HUES64 (cell line): ENCODE results near the gene XRRA1.

Source experiments
- H3K27ac ChIP-seq: 2 replicates; pipeline ENCODE4 v1.7.0; 2013; ENCODE audit warnings: low read depth, low read length, inconsistent platforms
- H3K27me3 ChIP-seq: 2 replicates; pipeline ENCODE4 v1.6.1; 2013; ENCODE audit warnings: mild to moderate bottlenecking, low read length; ENCODE audit not compliant: insufficient read depth
- H3K36me3 ChIP-seq: 2 replicates; pipeline ENCODE4 v1.6.1; 2013; ENCODE audit warnings: mild to moderate bottlenecking, low read length; ENCODE audit not compliant: insufficient read depth
- H3K4me1 ChIP-seq: 2 replicates; pipeline ENCODE4 v1.6.1; 2013; ENCODE audit warnings: mild to moderate bottlenecking, low read length, moderate library complexity; ENCODE audit not compliant: insufficient read depth
- H3K4me3 ChIP-seq: 2 replicates; pipeline ENCODE4 v1.5.1; 2013; ENCODE audit warnings: mild to moderate bottlenecking, low read length, moderate library complexity
- H3K9ac ChIP-seq: 2 replicates; pipeline ENCODE4 v1.6.1; 2013; ENCODE audit warnings: mild to moderate bottlenecking, low read depth, low read length
- H3K9me3 ChIP-seq: 2 replicates; pipeline ENCODE4 v1.6.1; 2013; ENCODE audit warnings: low read depth, low read length; ENCODE audit not compliant: insufficient read depth
- WGBS: fragments of 150-250, 120-280 bp; methylation state at CpG from one replicate; pipeline ENCODE4 v1.1.7; 2013; ENCODE audit warnings: missing lambda C conversion rate; 5-methylcytosine and 5-hydroxymethylcytosine counted together

XRRA1 gene

DNA sequence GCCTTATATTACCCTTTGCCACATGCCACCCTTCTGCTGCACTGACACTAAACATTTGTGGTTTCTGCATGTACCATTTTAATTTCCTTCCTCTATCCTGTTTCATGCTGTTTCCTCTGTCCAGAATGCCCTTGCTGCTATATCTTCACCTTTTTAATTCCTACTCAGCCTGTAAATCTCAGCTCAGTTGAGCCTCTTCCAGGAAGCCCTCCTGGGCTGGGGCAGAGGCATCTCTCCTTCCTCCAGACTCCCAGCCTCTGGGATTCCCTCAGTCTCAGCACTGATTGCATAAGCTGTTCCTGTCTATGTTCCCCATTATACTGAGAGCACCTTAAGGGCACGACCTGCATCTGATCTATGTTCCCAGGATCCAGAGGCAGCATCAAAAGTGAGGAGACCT lies 101.5 kb downstream of the XRRA1 start:
- peaks cover 48% of the 10 kb centered on the region for H3K36me3 ChIP-seq
- 84% methylated on average over 1 of the region's 1 CpG for WGBS
- H3K27me3 ChIP-seq = no peaks in the 10 kb centered on the region
- no peak overlapping the region for H3K9ac ChIP-seq
- H3K27ac ChIP-seq = no peak overlapping the region
- H3K4me1 ChIP-seq = peaks cover 24% of the 10 kb centered on the region
- no peak overlapping the region for H3K4me3 ChIP-seq
- H3K9me3 ChIP-seq = no peaks in the 10 kb centered on the region

DNA sequence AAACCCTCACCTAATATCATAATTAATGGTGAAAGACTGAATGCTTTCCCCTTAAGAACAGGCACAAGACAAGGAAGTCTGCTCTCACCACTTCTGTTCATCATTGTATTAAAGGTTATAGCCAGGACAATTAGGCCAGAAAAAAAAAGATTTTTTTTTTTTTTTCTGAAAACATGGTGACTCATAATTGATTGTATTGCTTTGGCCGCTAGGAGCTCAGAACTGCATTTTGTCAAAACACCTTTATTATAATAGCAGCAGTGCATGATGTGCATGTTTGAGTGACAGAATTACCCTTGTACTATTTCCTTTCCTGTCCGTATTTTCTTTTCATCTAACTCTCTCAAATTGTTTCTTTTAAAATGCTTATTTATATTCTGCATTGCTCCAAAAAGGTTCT lies 102.1 kb downstream of the XRRA1 start:
- Histone ChIP-seq H3K4me3 (no peak overlapping the region), H3K27ac (no peak overlapping the region), H3K4me1 (peaks cover 24% of the 10 kb centered on the region), H3K9me3 (no peaks in the 10 kb centered on the region), H3K36me3 (peaks cover 54% of the 10 kb centered on the region), H3K9ac (no peak overlapping the region), H3K27me3 (no peaks in the 10 kb centered on the region)
- WGBS = 100% methylated on average over 1 of the region's 2 CpGs

DNA sequence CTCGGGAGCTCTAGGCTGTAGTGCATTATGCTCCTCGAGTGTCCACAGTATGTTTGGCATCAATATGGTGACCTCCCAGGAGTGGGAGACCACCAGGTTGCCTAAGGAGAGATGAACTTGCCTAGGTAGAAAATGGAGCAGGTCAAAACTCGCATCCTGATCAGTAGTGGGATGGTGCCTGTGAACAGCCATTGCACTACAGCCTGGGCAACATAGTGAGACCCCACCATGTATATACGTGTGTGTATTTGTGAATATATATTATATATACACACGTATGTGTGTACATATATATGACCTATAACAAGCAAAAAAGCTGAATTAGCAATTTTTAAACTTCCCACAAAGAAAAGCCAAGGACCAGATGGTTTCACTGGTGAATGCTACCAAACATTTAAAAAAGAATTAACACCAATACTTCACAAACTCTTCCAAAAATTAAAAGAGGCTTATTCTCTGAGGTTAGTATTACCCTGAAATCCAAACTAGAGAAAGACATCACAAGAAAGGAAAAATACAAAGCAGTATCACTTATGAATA lies 102.8 kb downstream of the XRRA1 start:
- H3K9ac ChIP-seq = no peak overlapping the region
- no peaks in the 10 kb centered on the region for H3K27me3 ChIP-seq
- H3K4me3 ChIP-seq = no peak overlapping the region
- no peaks in the 10 kb centered on the region for H3K9me3 ChIP-seq
- no peak overlapping the region for H3K27ac ChIP-seq
- 92% methylated on average over 3 of the region's 5 CpGs for WGBS
- H3K36me3 ChIP-seq = peaks cover 50% of the 10 kb centered on the region
- H3K4me1 ChIP-seq = peaks cover 23% of the 10 kb centered on the region

DNA sequence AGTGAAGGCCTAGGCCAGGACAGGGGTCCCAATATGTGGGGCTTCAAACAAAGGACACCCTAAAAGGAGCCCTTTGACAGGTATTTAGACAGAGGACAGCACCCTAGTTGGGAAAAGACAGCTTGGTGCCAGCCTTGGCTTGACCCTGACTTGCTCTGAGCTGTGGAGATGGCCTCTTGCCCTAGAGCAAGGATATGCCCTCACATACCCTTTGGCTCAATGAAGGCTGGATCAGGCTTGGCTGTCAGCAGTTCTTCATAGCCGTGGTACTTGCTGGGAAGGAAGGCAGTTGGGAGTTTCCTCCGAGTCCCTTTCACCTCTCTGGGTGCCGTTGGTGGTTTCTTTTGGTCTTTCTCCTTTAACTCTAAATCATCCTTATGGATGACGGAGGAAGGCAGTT lies 104.0 kb downstream of the XRRA1 start:
- H3K4me3 ChIP-seq = no peak overlapping the region
- no peak overlapping the region for H3K27ac ChIP-seq
- H3K4me1 ChIP-seq = peaks cover 12% of the 10 kb centered on the region; the same call in 1 of the 2 replicates
- H3K27me3 ChIP-seq = no peaks in the 10 kb centered on the region
- H3K36me3 ChIP-seq = peaks cover 55% of the 10 kb centered on the region
- no peak overlapping the region for H3K9ac ChIP-seq
- WGBS = 92% methylated on average over 4 of the region's 4 CpGs
- no peaks in the 10 kb centered on the region for H3K9me3 ChIP-seq

DNA sequence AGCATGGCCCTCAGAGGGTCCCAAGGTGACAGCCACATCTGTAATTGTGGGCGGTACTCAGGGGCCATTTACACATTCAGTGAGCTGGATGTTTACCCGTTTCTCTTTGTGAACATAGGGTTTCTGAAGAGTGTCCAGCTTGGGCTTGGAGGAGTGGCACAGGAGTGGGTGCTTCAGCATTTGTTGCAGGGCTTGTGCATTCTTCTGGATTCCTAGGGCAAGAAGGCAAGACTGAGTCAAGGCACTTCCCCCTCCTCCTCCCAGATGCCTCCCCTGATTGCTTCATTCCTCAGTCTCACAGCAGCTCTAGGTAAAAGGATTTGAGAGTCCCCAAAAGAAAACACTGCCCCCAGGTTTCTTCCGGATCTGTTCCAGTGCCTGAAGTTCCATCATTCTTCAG lies 104.8 kb downstream of the XRRA1 start:
- Histone ChIP-seq H3K9ac (no peak overlapping the region), H3K4me1 (peaks cover 4% of the 10 kb centered on the region; the same call in 1 of the 2 replicates), H3K27ac (no peak overlapping the region), H3K9me3 (no peaks in the 10 kb centered on the region), H3K27me3 (no peaks in the 10 kb centered on the region), H3K4me3 (no peak overlapping the region), H3K36me3 (peaks cover 55% of the 10 kb centered on the region)
- WGBS = 88% methylated on average over 3 of the region's 3 CpGs

DNA sequence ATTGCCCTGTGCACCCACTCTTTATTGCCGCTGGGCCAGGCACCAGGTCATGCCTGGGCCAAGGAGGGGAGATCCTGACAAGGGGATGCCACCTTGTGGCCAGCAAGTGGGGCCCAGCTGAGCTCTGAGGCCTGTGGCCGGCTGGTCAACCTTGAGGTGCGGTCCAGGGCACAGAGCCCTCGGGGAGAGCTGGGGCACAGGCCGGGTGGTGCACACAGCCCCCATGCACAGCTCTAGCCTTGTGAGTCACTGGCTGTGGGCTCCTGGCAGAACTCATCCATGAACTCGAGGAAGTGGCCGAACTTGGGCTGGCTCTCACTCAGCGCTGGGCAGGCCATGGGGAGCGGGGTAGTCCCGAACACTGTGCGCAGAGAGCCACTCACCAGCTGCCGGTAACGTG lies 105.9 kb downstream of the XRRA1 start:
- H3K27me3 ChIP-seq = no peaks in the 10 kb centered on the region
- 95% methylated on average over 13 of the region's 13 CpGs for WGBS
- H3K4me1 ChIP-seq = no peaks in the 10 kb centered on the region; the same call in 1 of the 2 replicates
- peaks cover 57% of the 10 kb centered on the region for H3K36me3 ChIP-seq
- H3K27ac ChIP-seq = no peak overlapping the region
- H3K4me3 ChIP-seq = no peak overlapping the region
- H3K9me3 ChIP-seq = no peaks in the 10 kb centered on the region
- no peak overlapping the region for H3K9ac ChIP-seq

DNA sequence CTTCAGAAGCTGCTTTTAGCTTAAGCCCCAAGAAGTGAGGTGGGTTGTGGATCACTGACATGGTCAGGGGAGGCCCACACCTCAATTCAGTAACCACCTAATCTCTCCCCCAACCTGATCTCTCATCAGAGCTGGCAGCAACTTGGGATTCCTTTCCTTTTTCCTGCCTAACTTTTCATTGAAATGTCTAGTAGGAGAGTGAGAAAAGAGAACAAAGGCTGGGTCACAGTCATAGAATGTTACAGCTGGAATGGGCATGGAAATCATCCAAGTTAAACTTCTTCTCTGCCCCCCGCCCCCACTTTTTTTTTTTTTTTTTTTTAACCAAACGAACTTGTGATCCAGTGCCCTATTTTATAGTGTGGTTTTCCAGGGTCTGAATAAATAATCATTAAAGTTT lies 108.4 kb downstream of the XRRA1 start:
- H3K27ac ChIP-seq = no peak overlapping the region

DNA sequence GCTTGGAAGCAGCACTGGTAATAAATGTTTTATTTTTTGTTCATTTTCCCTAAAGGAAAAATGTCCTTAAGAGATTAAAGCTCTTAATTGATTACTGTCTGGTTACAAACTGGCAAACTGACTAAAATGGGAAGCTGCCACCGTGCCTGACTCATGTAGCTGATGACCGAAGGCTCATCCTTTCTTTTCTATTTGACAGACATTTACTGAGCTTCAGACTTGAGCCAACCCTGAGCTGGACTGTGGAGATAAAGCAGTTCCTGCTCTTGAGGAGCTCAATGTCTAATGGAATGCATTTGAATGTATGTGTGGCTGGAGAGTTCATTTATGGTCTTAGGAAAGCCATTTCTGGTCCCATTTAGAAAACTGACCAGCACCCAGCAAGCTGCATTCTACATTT lies 108.9 kb downstream of the XRRA1 start:
- 84% methylated on average over 2 of the region's 2 CpGs for WGBS
- no peak overlapping the region for H3K4me3 ChIP-seq
- no peaks in the 10 kb centered on the region for H3K9me3 ChIP-seq
- no peak overlapping the region for H3K9ac ChIP-seq
- peaks cover 65% of the 10 kb centered on the region for H3K36me3 ChIP-seq
- H3K27ac ChIP-seq = no peak overlapping the region
- no peaks in the 10 kb centered on the region for H3K27me3 ChIP-seq
- no peaks in the 10 kb centered on the region; the same call in 1 of the 2 replicates for H3K4me1 ChIP-seq

More for the DNA sequence above, 108.4 kb downstream of the XRRA1 start:
- no peak overlapping the region for H3K4me3 ChIP-seq
- H3K27me3 ChIP-seq = no peaks in the 10 kb centered on the region
- 89% methylated on average over 1 of the region's 2 CpGs for WGBS
- H3K9ac ChIP-seq = no peak overlapping the region
- no peaks in the 10 kb centered on the region; the same call in 1 of the 2 replicates for H3K4me1 ChIP-seq
- H3K36me3 ChIP-seq = peaks cover 62% of the 10 kb centered on the region
- H3K9me3 ChIP-seq = no peaks in the 10 kb centered on the region

DNA sequence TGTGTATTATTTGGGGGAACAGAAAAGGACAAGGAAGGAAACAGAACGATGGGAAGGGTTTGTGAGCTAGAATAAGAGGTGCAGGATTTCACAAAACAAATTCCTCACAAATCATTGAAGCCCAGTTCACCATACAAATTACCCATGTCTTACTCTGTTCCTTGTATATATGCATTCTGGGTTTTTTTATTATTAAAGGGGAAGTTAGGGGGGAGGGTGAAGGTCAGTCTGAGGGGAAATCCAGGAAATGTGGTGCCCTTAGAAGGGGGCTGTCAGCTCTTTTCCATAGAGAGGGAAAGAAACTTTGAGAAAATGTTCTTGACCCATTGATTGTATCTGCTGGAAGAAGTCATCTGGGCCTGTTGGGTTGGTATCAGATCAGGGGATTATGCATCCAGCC lies 109.4 kb downstream of the XRRA1 start:
- Histone ChIP-seq H3K9ac (no peak overlapping the region), H3K27me3 (no peaks in the 10 kb centered on the region), H3K27ac (no peak overlapping the region), H3K4me3 (no peak overlapping the region), H3K9me3 (no peaks in the 10 kb centered on the region), H3K4me1 (no peaks in the 10 kb centered on the region; the same call in 1 of the 2 replicates), H3K36me3 (peaks cover 70% of the 10 kb centered on the region)
- WGBS = no CpG with 5 or more reads among the region's 1 CpG

DNA sequence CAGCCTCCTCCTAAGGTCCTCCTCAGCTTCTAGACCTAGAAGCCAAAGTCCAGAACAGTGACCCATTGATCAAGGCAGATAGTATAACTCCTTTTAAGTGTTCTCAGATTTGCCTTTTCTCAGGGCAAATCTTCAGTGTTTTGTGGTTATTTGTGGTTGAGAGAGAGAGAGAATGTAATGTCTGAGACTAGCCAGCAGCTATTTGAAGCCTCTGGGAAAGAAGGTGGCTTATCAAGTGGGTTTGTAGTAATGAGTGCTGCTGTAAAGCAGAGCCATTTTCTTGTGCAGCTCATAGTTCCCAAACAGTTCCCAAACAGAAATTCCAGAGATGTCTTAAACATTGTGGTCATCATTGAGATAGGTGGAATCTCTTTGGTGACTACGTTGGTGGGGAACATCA lies 110.7 kb downstream of the XRRA1 start:
- 80% methylated on average over 1 of the region's 1 CpG for WGBS
- no peak overlapping the region for H3K4me3 ChIP-seq

DNA sequence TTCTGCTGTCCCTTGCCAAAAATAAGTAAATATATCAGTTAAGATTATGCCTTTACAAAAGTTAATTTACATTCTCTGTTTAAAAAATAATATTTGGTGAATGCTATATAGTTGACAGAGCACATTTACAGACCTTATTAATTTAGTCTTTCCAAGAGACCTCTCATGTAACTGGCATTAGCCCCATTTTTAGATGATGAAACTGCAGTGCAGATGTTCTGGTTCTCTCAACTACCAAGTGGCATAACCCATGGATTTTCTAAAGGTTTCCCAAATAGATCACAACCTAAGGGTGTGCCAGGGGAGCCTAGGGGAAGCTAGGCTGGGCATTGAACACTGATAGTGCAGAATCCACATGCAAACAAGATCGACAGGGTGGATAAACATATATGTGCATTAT lies 111.7 kb downstream of the XRRA1 start:
- H3K27me3 ChIP-seq = no peaks in the 10 kb centered on the region
- no peaks in the 10 kb centered on the region; the same call in 1 of the 2 replicates for H3K4me1 ChIP-seq
- H3K36me3 ChIP-seq = peaks cover 59% of the 10 kb centered on the region
- 95% methylated on average over 1 of the region's 1 CpG for WGBS
- no peak overlapping the region for H3K9ac ChIP-seq
- H3K27ac ChIP-seq = no peak overlapping the region
- no peak overlapping the region for H3K4me3 ChIP-seq
- no peaks in the 10 kb centered on the region for H3K9me3 ChIP-seq

More for the DNA sequence above, 110.7 kb downstream of the XRRA1 start:
- Histone ChIP-seq H3K9me3 (no peaks in the 10 kb centered on the region), H3K4me1 (no peaks in the 10 kb centered on the region; the same call in 1 of the 2 replicates), H3K36me3 (peaks cover 66% of the 10 kb centered on the region), H3K9ac (no peak overlapping the region), H3K27ac (no peak overlapping the region), H3K27me3 (no peaks in the 10 kb centered on the region)

DNA sequence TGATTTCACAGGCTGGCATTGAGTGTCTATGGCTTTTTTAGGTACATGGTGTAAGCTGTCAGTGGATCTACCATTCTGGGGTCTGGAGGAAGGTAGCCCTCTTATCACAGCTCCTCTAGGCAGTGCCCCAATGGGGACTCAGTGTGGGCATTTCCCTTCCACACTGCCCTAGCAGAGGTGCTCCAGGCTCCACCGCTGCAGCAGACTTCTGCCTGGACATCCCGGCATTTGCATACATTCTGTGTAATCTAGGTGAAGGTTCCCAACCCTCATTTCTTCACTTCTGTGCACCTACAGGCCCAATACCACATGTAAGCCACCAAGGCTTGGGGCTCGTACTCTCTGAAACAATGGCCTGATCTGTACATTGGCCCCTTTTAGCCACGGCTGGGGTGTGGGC lies 122.0 kb downstream of the XRRA1 start:
- H3K9ac ChIP-seq = no peak overlapping the region
- H3K9me3 ChIP-seq = peaks cover 47% of the 10 kb centered on the region
- peaks cover 49% of the 10 kb centered on the region for H3K36me3 ChIP-seq
- H3K4me1 ChIP-seq = no peaks in the 10 kb centered on the region
- no peaks in the 10 kb centered on the region for H3K27me3 ChIP-seq
- H3K27ac ChIP-seq = no peak overlapping the region
- no peak overlapping the region for H3K4me3 ChIP-seq
- 97% methylated on average over 4 of the region's 4 CpGs for WGBS
